Measurements from ENCODE around the gene TGIF2.

The TGIF2 gene

DNA sequence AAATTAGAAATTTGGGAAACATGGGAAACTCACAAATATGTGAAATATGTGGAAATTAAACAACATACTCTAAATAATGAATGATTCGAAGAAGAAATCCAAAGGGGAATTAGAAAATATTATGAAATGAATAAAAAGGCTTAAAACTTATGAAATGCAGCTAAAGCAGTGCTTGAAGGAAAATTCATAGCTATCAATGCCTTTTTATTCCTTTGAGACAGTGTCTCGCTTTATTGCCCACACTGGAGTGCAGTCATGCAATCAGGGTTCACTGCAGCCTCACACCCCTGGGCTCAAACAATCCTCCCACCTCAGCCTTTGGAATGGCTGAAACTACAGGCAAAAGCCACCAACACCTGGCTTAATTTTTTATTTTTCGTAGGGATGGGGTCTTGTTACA is 7.9 kb upstream of the TGIF2 start:
- TF ChIP-seq, protein P1, sequence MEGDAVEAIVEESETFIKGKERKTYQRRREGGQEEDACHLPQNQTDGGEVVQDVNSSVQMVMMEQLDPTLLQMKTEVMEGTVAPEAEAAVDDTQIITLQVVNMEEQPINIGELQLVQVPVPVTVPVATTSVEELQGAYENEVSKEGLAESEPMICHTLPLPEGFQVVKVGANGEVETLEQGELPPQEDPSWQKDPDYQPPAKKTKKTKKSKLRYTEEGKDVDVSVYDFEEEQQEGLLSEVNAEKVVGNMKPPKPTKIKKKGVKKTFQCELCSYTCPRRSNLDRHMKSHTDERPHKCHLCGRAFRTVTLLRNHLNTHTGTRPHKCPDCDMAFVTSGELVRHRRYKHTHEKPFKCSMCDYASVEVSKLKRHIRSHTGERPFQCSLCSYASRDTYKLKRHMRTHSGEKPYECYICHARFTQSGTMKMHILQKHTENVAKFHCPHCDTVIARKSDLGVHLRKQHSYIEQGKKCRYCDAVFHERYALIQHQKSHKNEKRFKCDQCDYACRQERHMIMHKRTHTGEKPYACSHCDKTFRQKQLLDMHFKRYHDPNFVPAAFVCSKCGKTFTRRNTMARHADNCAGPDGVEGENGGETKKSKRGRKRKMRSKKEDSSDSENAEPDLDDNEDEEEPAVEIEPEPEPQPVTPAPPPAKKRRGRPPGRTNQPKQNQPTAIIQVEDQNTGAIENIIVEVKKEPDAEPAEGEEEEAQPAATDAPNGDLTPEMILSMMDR (IDR thresholded peaks at IDR 0.05; ENCODE audit: low read depth, low read length), result no peak
- no peak overlapping the region for H3K4me3 ChIP-seq (ENCODE audit: low read depth, low read length)

DNA sequence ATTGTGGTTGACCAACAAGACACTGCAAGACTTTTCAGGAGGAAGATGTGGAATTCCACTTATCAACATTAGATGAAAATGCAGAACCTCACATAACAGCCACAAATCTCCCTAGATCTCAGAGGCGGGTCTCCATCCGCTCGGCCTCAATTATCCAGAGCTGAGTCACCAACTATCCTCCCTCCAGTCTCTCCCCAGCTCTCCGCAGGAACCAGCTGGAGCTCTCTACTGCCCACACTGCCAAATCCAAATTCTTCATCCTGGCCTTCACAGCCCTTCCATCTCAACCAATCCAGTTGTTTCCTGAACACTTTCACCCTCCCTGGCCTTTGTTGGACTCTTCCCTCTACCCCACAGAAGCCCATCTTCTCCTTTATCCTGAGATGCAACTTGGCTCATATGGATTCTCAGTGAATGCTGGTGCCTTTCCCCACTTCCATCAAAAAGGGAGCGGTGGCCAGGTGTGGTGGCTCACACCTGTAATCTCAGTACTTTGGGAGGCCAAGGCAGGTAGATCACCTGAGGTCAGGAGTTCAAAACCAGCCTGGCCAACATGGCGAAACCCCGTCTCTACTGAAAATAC is 3.5 kb upstream of the TGIF2 start:
- H3K4me3 ChIP-seq (ENCODE audit: low read depth, low read length), result no peak overlapping the region
- TF ChIP-seq, protein P1 (IDR thresholded peaks at IDR 0.05; ENCODE audit: low read depth, low read length), result no peak

DNA sequence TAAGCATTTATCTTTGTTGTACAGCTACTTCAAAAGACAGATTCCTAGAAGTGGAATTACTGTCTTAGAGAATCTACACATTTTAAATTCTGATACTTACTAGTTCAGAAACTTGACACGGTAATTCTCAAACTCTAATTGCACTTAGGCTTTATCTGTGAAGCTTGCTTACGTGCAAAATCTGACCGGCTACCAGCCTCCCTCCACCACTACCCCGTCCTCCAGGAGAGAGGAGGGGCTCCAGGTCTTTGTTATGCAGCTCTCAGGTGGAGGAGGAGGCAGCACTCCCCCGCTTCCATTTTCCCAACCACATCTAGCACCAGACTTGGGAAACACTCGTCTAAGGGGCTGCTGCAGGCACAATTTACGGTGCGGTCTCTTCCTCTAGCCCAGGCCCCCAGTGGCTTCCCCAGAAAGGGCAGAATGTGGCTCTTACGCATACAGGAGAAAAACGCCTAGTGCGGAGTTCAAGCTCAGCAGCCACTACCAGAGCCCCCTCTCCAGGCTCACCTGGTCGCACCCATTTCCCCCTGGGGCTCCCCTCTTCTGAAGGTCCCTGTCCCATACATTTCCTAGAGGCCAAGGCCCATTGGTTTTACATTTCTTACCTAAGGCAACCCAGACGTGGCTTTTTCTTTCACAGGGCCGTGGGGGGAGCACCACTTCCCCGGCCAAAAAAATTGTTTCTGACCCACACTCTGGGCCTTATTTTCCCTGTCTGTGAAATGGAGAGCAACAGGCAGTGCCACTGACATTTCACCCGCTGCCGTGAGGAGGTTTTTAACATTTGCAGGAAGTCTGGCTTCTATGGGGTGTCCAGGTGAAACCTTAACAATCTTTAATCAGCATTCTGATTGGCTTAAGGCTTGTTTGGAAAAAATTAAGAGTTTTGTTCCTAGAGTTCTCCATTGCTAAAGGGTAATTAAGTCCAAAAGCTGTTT is 1.6 kb upstream of the TGIF2 start:
- H3K4me3 ChIP-seq (ENCODE audit: low read depth, low read length), result no peak overlapping the region
- TF ChIP-seq, protein P1 (IDR thresholded peaks at IDR 0.05; ENCODE audit: low read depth, low read length), result no peak

DNA sequence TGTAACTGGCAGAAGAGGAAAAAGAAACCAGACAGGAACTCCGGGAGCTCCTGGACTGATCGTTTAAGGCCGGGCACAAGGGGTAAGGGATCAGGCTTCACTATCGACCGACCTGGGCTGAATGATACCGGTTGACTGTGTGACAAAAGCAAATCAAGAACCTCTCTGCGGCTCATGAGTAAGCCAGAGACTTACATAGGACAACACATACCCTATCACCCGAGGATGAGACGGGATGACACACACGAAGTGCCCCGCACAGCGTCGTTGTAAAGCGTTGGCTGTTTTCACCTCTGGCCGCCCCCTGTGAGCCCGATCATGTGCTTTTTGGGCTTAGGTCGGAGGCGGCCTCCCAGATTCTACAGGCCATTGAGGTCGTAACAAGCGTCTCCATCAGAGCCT is 695 bp upstream of the TGIF2 start:
- TF ChIP-seq, protein P1 (IDR thresholded peaks at IDR 0.05; ENCODE audit: low read depth, low read length), result no peak
- peak overlapping the region; percentile 26 for H3K4me3 ChIP-seq (ENCODE audit: low read depth, low read length)

DNA sequence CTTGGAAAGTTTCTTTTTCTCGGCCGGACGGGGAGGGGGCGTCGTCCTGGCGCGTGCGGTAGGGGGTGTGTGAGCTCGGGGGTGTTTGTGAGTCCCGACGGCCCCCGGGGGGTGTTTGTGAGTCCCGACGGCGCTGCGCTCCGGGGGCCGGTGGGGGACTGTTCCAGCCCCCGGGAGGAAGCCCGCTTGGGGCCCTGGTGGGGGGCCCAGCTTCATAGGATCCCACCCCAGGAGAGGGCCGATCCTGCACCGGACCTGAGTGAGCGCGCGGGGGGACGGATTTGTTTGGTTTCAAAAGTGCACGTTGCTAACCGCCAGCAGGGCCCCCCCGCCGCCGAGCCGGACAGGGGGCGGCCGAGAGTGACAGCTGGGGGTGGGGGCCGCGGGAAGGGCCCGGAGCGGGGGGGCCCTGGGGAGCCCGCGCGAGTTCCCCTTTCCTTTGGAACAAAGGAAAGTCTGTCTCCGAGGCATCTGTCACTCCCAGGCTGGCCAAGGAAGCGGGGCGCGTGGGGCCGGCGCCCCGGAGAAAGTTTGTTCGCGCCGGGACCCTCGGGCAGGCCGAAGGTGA is 485 bp downstream of the TGIF2 start:
- peak overlapping the region; percentile 78 for H3K4me3 ChIP-seq (ENCODE audit: low read depth, low read length)
- TF ChIP-seq, protein P1 (IDR thresholded peaks at IDR 0.05; ENCODE audit: low read depth, low read length), result no peak

DNA sequence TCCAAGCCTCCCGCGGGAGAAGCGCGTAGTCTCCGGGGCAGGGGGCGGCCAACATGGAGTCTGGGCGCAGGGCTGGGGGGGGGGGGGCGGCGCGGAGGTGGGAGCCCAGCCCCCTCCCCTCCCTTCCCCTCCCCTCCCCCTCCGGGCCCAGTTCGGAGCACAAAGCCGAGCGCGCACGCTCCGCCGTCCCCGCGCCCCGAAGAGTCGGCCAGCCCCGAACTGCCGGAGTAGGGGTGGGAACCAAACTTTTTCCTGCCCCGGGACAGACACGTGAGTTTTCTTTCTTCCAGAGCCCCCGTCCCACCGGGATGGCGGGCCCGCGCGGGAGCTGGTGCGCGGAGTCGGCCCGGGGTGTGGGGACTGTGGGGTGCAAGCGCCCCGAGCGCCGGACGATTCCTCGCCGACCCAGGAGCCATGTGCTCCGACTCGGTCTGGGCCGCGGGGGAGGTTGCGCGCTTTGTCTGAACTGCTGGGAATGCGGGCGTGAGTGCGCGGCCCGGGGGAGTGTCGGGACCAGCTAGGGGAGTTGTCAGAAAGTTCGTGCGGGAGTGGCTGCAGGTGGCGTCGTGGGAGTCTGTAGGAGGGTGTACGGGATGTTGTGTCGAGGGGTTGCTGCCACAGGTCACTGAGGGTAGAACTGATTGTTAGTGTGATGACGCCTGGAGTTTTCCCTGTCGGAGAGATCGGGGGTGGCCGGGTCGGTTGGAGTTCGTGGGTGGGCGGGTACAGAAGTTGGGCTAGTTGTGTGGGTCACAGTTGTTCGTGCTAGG is 1.2 kb downstream of the TGIF2 start:
- peak overlapping the region; percentile 78 for H3K4me3 ChIP-seq (ENCODE audit: low read depth, low read length)
- TF ChIP-seq, protein P1 (IDR thresholded peaks at IDR 0.05; ENCODE audit: low read depth, low read length), result no peak

All from WI38 (cell line).